Peyer's patch (tissue), 4 donors: ENCODE measurements around the gene KRTDAP. TPM values are rescaled to one million over a fixed set of nuclear protein-coding genes. Genes with fewer than 3 reads are reported as not detected.
A peak's percentile ranks its signal among the peaks of the same experiment; 100 is the strongest.

Experiments used
- DNase-seq, 3 donors: peaks; one replicate each; pipeline ENCODE4 v3.0.0-alpha.2; 2017 to 2019
- H3K27ac ChIP-seq, 4 donors: fragments of 200-600 bp; sonication (generic); one replicate each; pipeline ENCODE4 v1.5.1; 2016 to 2019
- H3K27me3 ChIP-seq, 2 donors: fragments of 200-600 bp; sonication (generic); one replicate each; pipeline ENCODE4 v1.5.1; 2019
- H3K36me3 ChIP-seq, 3 donors: fragments of 200-600 bp; sonication (generic); one replicate each; pipeline ENCODE4 v1.5.1; 2016 to 2019
- H3K4me1 ChIP-seq, 4 donors: fragments of 200-600 bp; sonication (generic); one replicate each; pipeline ENCODE4 v1.5.1; 2016 to 2019
- H3K4me3 ChIP-seq, 4 donors: fragments of 200-600 bp; sonication (generic); 1 replicate in 3 of 4; 2 replicates in 1 of 4; pipeline ENCODE4 v1.5.1; 2016 to 2019; ENCODE audit warnings: mild to moderate bottlenecking in 1 of 4
- H3K9me3 ChIP-seq, 4 donors: fragments of 200-600 bp; sonication (generic); one replicate each; pipeline ENCODE4 v1.5.1; 2016 to 2019; ENCODE audit warnings: mild to moderate bottlenecking in 1 of 4
- CTCF ChIP-seq, 6 experiments: fragments of 450-650 bp in 4 of 6; fragments of 200-600 bp in 2 of 6; sonication (generic) in 1 of 6; IDR thresholded peaks; one replicate each; pipeline ENCODE4 v1.5.1; 2017 to 2019; ENCODE audit warnings: antibody characterized with exemption in 6 of 6, mild to moderate bottlenecking in 3 of 6, moderate library complexity in 1 of 6
- POLR2A ChIP-seq, 2 donors: fragments of 450-650 bp; IDR thresholded peaks; one replicate each; pipeline ENCODE4 v1.5.1; 2017; ENCODE audit warnings: antibody characterized with exemption in 2 of 2, mild to moderate bottlenecking in 2 of 2, moderate library complexity in 2 of 2
- total RNA-seq, 4 donors: library from RNA; depleted of rRNA; stranded (reverse); fragments of >200 nt; gene quantifications; one replicate each; pipeline ENCODE4 v1.1.0, GENCODE V29; 2016

Gene KRTDAP
- total RNA-seq, 4 donors from 2014 or later: not detected

- Histone ChIP-seq H3K4me1 (peaks cover 0 to 32% (median 30%) of the 10 kb centered on the region in 4 donors), H3K9me3 (no peaks in the 10 kb centered on the region), H3K36me3 (no peaks in the 10 kb centered on the region), H3K4me3 (peak overlapping the region in 1 of 4 donors; percentile 4), H3K27ac (peak overlapping the region in 3 of 4 donors; percentile 36 to 72 (median 55)), H3K27me3 (no peaks in the 10 kb centered on the region)
- TF ChIP-seq CTCF (IDR thresholded peaks at IDR 0.05) (no peak), POLR2A (IDR thresholded peaks at IDR 0.05) (no peak)
- DNase-seq: peak in 1 of 3 donors; percentile 55
Measured at GRCh38 chr19:35459414-35460082, 30.7 kb downstream of the KRTDAP start.

GRCh38 chr19:35458731-35459391 is 31.4 kb downstream of the KRTDAP start:
- H3K4me1 ChIP-seq: peaks cover 0 to 32% (median 30%) of the 10 kb centered on the region in 4 donors
- H3K36me3 ChIP-seq: no peaks in the 10 kb centered on the region
- no peaks in the 10 kb centered on the region for H3K27me3 ChIP-seq
- H3K9me3 ChIP-seq: no peaks in the 10 kb centered on the region
- peak overlapping the region in 3 of 4 donors; percentile 36 to 72 (median 55) for H3K27ac ChIP-seq
- peak overlapping the region in 1 of 4 donors; percentile 4 for H3K4me3 ChIP-seq
- TF ChIP-seq POLR2A (IDR thresholded peaks at IDR 0.05) (no peak), CTCF (IDR thresholded peaks at IDR 0.05) (no peak)
- peak in 2 of 3 donors; percentile 68 to 69 for DNase-seq

GRCh38 chr19:35458192-35458591 is 32.1 kb downstream of the KRTDAP start:
- H3K27me3 ChIP-seq: no peaks in the 10 kb centered on the region
- H3K27ac ChIP-seq: no peak overlapping the region
- TF ChIP-seq POLR2A (IDR thresholded peaks at IDR 0.05): no peak
- TF ChIP-seq CTCF (IDR thresholded peaks at IDR 0.05): no peak
- H3K9me3 ChIP-seq: no peaks in the 10 kb centered on the region
- no peaks in the 10 kb centered on the region for H3K36me3 ChIP-seq
- DNase-seq: no peak
- H3K4me1 ChIP-seq: peaks cover 0 to 32% (median 29%) of the 10 kb centered on the region in 4 donors
- no peak overlapping the region for H3K4me3 ChIP-seq

GRCh38 chr19:35457173-35457572 is 33.1 kb downstream of the KRTDAP start:
- Histone ChIP-seq H3K36me3 (no peaks in the 10 kb centered on the region), H3K27ac (no peak overlapping the region)
- no peak for TF ChIP-seq CTCF (IDR thresholded peaks at IDR 0.05)

GRCh38 chr19:35455616-35456201 is 34.6 kb downstream of the KRTDAP start:
- no peak overlapping the region for H3K4me3 ChIP-seq
- H3K27ac ChIP-seq: no peak overlapping the region
- no peaks in the 10 kb centered on the region for H3K36me3 ChIP-seq
- DNase-seq: no peak
- peaks cover 0 to 27% (median 11%) of the 10 kb centered on the region in 4 donors for H3K4me1 ChIP-seq
- TF ChIP-seq CTCF (IDR thresholded peaks at IDR 0.05): no peak
- TF ChIP-seq POLR2A (IDR thresholded peaks at IDR 0.05): no peak
- H3K27me3 ChIP-seq: no peaks in the 10 kb centered on the region
- no peaks in the 10 kb centered on the region for H3K9me3 ChIP-seq

More at GRCh38 chr19:35457173-35457572, 33.1 kb downstream of the KRTDAP start:
- no peak overlapping the region for H3K4me3 ChIP-seq
- peaks cover 0 to 29% (median 22%) of the 10 kb centered on the region in 4 donors for H3K4me1 ChIP-seq
- no peaks in the 10 kb centered on the region for H3K9me3 ChIP-seq
- no peaks in the 10 kb centered on the region for H3K27me3 ChIP-seq
- no peak for DNase-seq
